Activated CD4-positive, alpha-beta T cell treated with anti-CD3 and anti-CD28 coated beads, Interleukin-2, Interleukin-4, amounts not matched to agents 100 ng/mL and 50 ng/mL, durations not matched to agents 16 hours and 8 hours (primary cell): ENCODE measurements around the gene ELF2.
"Not testable (repeated sequence)": the region's sequence is repeated elsewhere in the genome, so short reads cannot be mapped to it uniquely, and the experiment has no call there.

ENCODE experiments used
- DNase-seq: peaks from one replicate; pipeline ENCODE4 v3.0.0-alpha.2; 2020; ENCODE audit warnings: low spot score

Gene ELF2

DNA sequence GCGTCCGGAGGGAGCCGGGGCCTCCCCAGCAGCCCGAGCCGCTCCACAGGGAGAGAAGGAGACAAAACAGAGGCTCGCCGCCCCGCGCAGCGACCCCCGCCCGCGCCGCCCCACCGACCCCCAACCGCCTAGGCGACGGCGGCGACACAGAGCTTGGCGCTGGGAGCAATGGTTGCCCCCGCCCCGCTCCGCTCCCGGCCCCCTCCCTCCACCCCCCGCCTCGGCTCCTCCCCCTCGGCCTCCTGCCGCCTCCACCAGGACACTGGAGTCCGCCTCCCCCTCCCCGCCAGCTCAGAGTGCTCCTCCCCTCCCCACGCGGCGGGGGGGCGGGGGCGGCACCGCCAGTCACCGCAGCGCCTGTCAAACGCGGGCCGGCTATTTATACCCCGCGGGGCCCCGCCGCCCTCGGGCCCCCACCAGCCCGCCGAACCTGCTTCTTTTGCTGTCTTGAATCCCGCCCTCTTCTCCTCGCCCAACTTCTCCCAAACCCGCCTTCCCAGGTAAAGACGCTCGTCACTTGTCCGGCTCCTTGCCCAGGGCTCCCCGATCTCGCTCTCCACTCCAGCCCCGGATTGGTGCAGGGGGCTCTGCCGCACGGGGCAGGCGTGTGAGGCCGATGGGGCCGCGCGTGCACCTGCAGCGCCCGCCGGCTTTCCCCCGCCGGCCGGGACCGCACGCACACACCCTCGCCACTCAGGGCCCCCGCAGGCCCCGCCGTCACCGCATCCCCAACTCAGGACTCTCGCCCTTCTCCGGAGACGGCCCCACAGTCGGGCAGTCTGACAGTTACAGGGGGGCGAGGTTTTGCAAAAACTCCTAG lies at the start of gene ELF2:
ELF2 (minus strand) TSS at position 170 of the 820 bp plus-strand sequence. CDS start 39,517 bp downstream, outside the sequence.
- DNase-seq = peak; percentile 81

DNA sequence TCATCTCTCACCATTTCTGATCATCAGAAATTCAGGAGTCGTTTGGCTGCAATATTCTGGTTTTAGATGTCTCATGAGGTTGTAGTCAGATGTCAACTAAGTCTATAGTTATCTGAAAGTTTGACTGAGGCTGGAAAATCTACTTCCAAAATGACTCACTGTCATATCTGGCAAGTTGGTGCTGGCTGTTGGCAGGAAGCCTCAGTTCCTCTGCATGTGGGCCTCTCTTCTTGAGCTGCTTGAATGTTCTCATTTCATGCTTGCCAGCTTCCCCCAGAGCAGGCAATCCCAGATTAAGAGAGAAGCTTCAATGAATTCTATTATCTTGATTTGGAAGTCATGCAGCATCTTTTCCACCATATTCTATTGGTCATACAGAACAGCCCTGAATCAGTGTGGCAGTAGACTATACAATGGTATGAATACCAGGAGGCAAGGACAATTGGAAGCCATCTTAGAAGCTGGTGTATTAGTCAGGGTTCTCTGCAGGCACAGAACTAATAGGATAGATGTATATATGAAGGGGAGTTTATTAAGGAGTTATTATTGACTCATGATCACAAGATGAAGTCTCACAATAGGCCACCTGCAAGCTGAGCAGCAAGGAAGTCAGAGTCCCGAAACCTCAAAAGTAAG lies 46.8 kb upstream of the ELF2 start:
- DNase-seq = peak; percentile 72

GRCh38 chr4:139222215-139222614 lies 45.2 kb upstream of the ELF2 start:
- DNase-seq = no peak

- no peak for DNase-seq
Observed at GRCh38 chr4:139221687-139222086, 44.7 kb upstream of the ELF2 start.

DNA sequence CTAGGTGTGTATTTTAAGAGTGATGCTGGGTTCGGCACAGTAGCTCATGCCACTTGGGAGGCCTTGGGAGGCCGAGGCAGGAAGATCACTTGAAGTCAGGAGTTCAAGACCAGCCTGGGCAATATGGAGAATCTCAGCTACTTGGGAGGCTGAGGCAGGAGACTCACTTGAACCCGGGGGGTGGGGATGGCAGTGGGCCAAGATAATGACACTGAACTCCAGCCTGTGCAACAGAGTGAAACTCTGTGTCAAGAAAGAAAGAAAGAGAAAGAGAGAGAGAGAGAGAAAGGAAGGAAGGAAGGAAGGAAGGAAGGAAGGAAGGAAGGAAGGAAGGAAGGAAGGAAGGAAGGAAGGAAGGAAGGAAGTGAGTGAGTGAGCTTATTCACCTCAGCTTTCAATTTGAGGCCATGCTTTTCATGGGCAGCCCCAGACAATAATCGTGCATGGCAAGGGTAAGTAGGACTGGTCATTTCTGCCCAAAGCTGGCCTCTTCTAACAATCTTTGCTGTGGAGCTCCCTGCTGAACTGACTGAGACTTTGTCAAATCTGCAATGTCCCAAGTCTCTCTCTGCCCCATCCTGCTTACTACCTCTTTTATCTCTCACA lies 42.5 kb upstream of the ELF2 start:
- DNase-seq = no peak

GRCh38 chr4:139214039-139214534 lies 37.1 kb upstream of the ELF2 start:
- DNase-seq = no peak

- DNase-seq = not testable (repeated sequence)
Observed at GRCh38 chr4:139213633-139214032, 36.6 kb upstream of the ELF2 start.

GRCh38 chr4:139212900-139213299 lies 35.9 kb upstream of the ELF2 start:
- no peak for DNase-seq

DNA sequence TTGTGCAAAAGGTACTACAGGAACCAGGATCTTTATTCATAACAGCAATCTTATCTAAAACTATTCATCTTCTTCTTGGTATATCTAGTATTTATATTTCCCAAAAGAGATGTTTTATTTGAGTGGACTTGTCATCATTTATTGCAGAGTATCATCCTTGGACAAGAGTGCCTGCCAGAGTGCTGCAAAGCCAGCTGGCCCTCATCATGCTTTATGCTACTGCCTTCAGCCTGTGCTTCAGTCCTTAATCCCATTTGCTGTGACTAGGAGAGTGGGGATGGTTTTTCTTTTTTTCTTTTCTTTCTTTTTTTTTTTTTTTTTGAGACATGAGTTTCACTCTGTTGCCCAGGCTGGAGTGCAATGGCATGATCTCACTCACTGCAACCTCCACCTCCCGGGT lies 33.5 kb upstream of the ELF2 start:
- no peak for DNase-seq

DNA sequence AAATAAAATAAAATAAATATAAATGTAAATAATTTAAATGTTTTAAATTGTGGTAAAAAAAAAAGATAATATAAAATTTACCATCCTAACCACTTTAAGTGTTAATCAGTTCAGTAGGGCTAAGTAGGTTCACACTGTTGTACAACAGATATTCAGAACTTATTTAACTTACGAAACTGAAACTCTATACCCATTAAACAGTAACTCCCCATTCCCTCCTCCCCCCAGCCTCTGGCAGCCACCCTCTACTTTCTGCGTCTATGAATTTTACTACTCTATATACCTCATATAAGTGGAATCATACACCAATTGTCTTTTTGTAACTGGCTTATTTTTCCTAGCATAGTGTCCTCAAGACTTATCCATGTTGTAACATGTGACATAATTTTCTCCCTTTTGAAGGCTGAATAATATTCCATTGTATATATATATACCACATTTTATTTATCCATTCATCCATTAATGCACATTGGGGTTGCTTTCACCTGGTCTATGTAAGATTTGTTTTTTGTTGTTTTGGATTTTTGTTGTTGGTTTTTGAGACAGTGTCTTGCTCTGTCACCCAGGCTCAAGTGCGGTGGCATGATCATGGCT lies 32.5 kb upstream of the ELF2 start:
- DNase-seq = no peak

DNA sequence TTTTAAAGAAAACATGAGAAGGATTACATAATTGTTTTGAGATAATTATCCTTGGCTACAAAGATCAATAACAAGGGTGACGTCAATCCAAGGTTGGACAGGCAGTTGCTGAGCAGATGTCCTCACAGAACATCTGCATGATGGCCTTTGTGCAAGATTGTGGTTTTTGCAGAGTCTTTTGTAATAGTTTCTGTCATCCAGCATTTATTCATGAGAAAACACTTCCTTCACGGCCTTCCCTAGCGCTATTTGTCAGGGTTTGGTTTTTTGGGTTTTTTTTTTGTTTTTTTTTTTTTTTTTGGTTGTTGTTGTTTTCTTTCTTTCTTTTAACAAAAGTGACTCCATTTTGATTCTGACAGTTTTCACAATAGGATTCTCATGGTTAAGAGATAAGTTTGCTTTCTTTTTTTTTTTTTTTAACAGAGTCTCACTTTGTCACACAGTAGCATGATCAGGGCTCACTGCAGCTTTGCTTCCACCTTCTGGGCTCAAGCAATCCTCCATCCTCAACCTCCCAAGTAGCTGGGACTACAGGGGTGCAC lies 31.5 kb upstream of the ELF2 start:
- peak; percentile 7 for DNase-seq

GRCh38 chr4:139207873-139208403 lies 30.9 kb upstream of the ELF2 start:
- no peak for DNase-seq

DNA sequence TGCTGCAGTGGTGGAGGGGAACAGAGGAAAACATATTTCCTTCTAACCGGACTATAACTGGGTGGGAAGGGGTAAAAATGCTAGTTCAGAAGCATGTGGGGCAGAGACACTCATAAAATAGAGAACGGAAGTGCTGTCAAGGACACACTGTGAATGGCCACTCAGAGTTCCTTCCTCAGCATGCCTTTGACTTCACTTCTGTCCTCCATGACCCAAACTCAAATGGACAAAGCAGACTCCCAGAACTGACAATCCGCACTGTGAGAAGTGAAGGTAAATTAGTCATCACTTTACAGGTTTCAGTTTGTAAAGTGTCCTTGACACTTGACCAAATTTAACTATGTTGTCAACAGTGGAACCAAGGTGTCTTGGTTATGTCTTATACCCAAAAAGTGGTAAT lies 30.2 kb upstream of the ELF2 start:
- no peak for DNase-seq

GRCh38 chr4:139202991-139203390 lies 26.0 kb upstream of the ELF2 start:
- DNase-seq = no peak

DNA sequence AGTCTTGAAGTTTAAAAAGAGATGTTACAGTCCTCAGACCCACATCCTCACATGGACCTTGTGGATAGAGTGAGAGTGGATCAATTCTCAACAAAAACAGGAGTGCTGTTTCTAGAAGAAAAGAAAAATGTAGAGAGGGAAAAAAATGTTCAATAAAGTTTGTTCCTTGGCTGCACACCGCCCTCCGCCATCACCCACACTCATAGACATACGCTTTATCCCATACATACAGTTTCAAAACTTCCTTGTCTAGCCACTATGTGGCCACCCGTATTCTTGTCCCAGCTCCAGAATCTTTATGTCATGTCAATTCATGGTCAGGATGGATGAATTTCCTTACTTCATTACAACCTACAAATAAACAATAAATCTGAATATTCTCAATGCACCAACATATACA lies 23.5 kb upstream of the ELF2 start:
- DNase-seq = no peak

- DNase-seq = no peak
Observed at GRCh38 chr4:139200102-139200501, 23.1 kb upstream of the ELF2 start.

- not testable (repeated sequence) for DNase-seq
Observed at GRCh38 chr4:139197214-139197613, 20.2 kb upstream of the ELF2 start.

GRCh38 chr4:139196462-139196861 lies 19.4 kb upstream of the ELF2 start:
- no peak for DNase-seq

DNA sequence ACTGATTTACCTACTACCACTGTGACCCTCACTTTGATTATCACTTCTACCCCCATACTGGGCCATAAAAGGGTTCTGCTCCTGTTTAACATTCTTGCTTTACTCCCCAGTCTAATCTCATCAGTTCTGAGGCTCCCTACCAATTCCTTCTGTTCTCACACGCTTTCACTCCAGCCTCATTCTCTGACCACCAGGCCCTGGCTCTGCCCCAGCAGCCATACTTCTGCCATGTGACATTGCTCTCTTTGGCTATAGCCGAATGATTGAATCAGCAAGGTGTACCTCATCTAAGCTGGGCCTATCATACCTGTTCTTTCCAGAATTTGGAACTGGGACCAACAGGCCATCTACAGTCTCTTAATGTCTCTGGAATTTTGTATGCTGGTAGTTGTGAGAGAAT lies 14.4 kb upstream of the ELF2 start:
- DNase-seq = no peak

DNA sequence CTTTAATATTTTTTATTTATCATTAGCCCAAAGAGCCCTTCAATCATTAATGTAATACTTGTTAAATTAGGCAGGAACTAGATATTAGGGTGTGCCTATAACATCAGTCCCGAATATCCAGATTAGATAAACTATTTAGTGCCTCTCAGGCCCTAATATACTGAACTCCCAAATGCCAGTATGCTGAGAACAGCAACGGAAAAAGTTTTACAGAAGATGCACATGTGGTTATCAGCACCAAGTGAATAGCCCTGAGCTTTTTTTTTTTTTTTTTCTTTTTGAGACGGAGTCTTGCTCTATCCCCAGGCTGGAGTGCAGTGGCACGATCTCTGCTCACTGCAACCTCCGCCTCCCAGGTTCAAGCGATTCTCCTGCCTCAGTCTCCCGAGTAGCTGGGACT lies 13.0 kb upstream of the ELF2 start:
- no peak for DNase-seq

DNA sequence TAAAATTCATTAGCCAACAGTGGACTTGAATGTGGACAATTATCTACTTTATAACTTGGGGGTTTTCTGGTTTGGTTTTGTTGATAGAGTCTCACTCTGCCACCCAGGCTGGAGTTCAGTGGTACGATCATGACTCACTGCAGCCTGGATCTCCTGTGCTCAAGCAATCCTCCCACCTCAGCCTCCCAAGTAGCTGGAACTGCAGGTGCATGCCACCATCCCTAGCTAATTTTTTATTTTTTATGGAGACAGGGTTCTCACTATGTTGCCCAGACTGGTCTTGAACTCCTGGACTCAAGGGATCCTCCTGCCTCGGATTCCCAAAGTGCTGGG lies 12.4 kb upstream of the ELF2 start:
- DNase-seq = no peak
